Femur (tissue), 1 donor: ENCODE data around the gene CD96.

Experiments
- DNase-seq: peaks from one replicate; pipeline ENCODE4 v3.0.0-alpha.2; 2017

Gene CD96

GRCh38 chr3:111566844-111567243, 24.8 kb downstream of the CD96 start:
- no peak for DNase-seq

- no peak for DNase-seq
Measured at GRCh38 chr3:111568355-111568754, 26.4 kb downstream of the CD96 start.

- no peak for DNase-seq
Measured at GRCh38 chr3:111568911-111569310, 26.9 kb downstream of the CD96 start.

GRCh38 chr3:111570404-111571030, 28.5 kb downstream of the CD96 start:
- no peak for DNase-seq

- DNase-seq, result no peak
Measured at GRCh38 chr3:111571282-111571681, 29.3 kb downstream of the CD96 start.

GRCh38 chr3:111571907-111572460, 30.0 kb downstream of the CD96 start:
- no peak for DNase-seq

- no peak for DNase-seq
Measured at GRCh38 chr3:111577113-111577512, 35.1 kb downstream of the CD96 start.

- DNase-seq, result no peak
Measured at GRCh38 chr3:111577798-111578685, 36.0 kb downstream of the CD96 start.

- no peak for DNase-seq
Measured at GRCh38 chr3:111578867-111579266, 36.9 kb downstream of the CD96 start.

- no peak for DNase-seq
Measured at GRCh38 chr3:111579495-111579894, 37.5 kb downstream of the CD96 start.

- DNase-seq, result no peak
Measured at GRCh38 chr3:111581403-111582119, 39.6 kb downstream of the CD96 start.

- DNase-seq, result no peak
Measured at GRCh38 chr3:111582120-111582474, 40.1 kb downstream of the CD96 start.

- no peak for DNase-seq
Measured at GRCh38 chr3:111584744-111585143, 42.7 kb downstream of the CD96 start.

GRCh38 chr3:111585217-111585616, 43.2 kb downstream of the CD96 start:
- DNase-seq, result no peak

- DNase-seq, result no peak
Measured at GRCh38 chr3:111588527-111588926, 46.5 kb downstream of the CD96 start.

- DNase-seq, result no peak
Measured at GRCh38 chr3:111589303-111590142, 47.5 kb downstream of the CD96 start.

- DNase-seq, result no peak
Measured at GRCh38 chr3:111590143-111590491, 48.1 kb downstream of the CD96 start.

GRCh38 chr3:111591555-111591954, 49.6 kb downstream of the CD96 start:
- no peak for DNase-seq

GRCh38 chr3:111592143-111592542, 50.1 kb downstream of the CD96 start:
- DNase-seq, result no peak

GRCh38 chr3:111592936-111593335, 50.9 kb downstream of the CD96 start:
- DNase-seq, result no peak

- DNase-seq, result no peak
Measured at GRCh38 chr3:111593666-111594065, 51.7 kb downstream of the CD96 start.

GRCh38 chr3:111594205-111594604, 52.2 kb downstream of the CD96 start:
- DNase-seq, result no peak

GRCh38 chr3:111594781-111595180, 52.8 kb downstream of the CD96 start:
- DNase-seq, result no peak
